Panc1 (cell line): ENCODE data around the gene MAP4K4. TPM values are rescaled to one million over a fixed set of nuclear protein-coding genes. Genes with fewer than 3 reads are reported as not detected.

Experiments
- ATAC-seq: fragments of 200-7000 bp; cut with Tn5 transposase; 2 replicates; pipeline ENCODE4 v1.9.1; 2020; ENCODE audit warnings: mild to moderate bottlenecking, moderate library complexity
- BruUV-seq: library from RNA; stranded (reverse); fragments of 400-500 nt; replicated peaks from 2 replicates; lab custom pipeline; 2021; lab: Mats Ljungman, UMichigan
- CTCF ChIA-PET: fragments of 300-600 bp; sonication (Branson Sonifier 250); formaldehyde crosslinking; loops from one replicate; lab custom pipeline; 2022; ENCODE audit warnings: antibody characterized with exemption; lab: Charles Lee
- POLR2A ChIA-PET: fragments of 300-600 bp; sonication (Branson Sonifier 250); formaldehyde crosslinking; loops from one replicate; lab custom pipeline; 2022; ENCODE audit warnings: antibody characterized with exemption; lab: Charles Lee
- DNase-seq: peaks from one replicate; pipeline ENCODE4 v3.0.0-alpha.2; 2010; ENCODE audit warnings: low read depth, low spot score
- H3K27ac ChIP-seq: 2 replicates; pipeline ENCODE4 v1.5.1; 2011; ENCODE audit warnings: mild to moderate bottlenecking, low read length, inconsistent platforms
- H3K27me3 ChIP-seq: fragments of 200-500 bp; sonication (Bioruptor generic); 2 replicates; pipeline ENCODE4 v1.6.0; 2014; ENCODE audit warnings: low read length, inconsistent platforms; ENCODE audit not compliant: control insufficient read depth, insufficient read depth
- H3K36me3 ChIP-seq: fragments of 200-500 bp; sonication (Bioruptor generic); 2 replicates; pipeline ENCODE4 v1.5.1; 2014; ENCODE audit warnings: inconsistent platforms, mild to moderate bottlenecking, low read length, moderate library complexity; ENCODE audit not compliant: control insufficient read depth, insufficient read depth
- H3K4me1 ChIP-seq: 2 replicates; pipeline ENCODE4 v1.5.1; 2011; ENCODE audit warnings: inconsistent platforms, mild to moderate bottlenecking, low read length, moderate library complexity; ENCODE audit not compliant: control insufficient read depth, insufficient read depth
- H3K4me3 ChIP-seq, 2 experiments: 2 replicates each; pipeline ENCODE4 v1.5.1; 2011 to 2012; ENCODE audit warnings: low read depth in 2 of 2, low read length in 2 of 2, mild to moderate bottlenecking in 2 of 2, inconsistent platforms in 1 of 2, moderate library complexity in 1 of 2
- H3K9me3 ChIP-seq: fragments of 200-500 bp; sonication (Bioruptor generic); 2 replicates; pipeline ENCODE4 v1.5.1; 2014; ENCODE audit warnings: low read depth, mild to moderate bottlenecking, inconsistent platforms, low read length, moderate library complexity; ENCODE audit not compliant: control insufficient read depth, insufficient read depth
- POLR2AphosphoS5 ChIP-seq: IDR thresholded peaks from 2 replicates; pipeline ENCODE4 v1.6.1; 2012; ENCODE audit warnings: mild to moderate bottlenecking, low read depth, low read length, moderate library complexity
- REST ChIP-seq, 2 experiments: IDR thresholded peaks; 2 replicates each; pipeline ENCODE4 v1.6.1; 2011 to 2012; ENCODE audit warnings: low read depth in 2 of 2, control low read depth in 1 of 2, low read length in 1 of 2, mild to moderate bottlenecking in 1 of 2, moderate library complexity in 1 of 2; ENCODE audit not compliant: insufficient read depth in 1 of 2
- SIN3A ChIP-seq: IDR thresholded peaks from 2 replicates; pipeline ENCODE4 v1.6.1; 2012; ENCODE audit warnings: low read depth, mild to moderate bottlenecking, low read length, moderate library complexity, borderline replicate concordance; ENCODE audit not compliant: insufficient read depth
- TCF7L2 ChIP-seq: IDR thresholded peaks from 2 replicates; pipeline ENCODE4 v1.6.1; 2011; ENCODE audit warnings: mild to moderate bottlenecking, low read depth, low read length, inconsistent platforms
- in situ Hi-C: cut with HindIII; loops from 2 replicates; pipeline ENCODE4 v1.10.0; 2016; ENCODE audit warnings: low sequenced_read_pairs, low pct_unique_long_range_greater_than_20kb
- intact Hi-C: fragments of 100-400 bp; cut with micrococcal nuclease; formaldehyde crosslinking; loops from one replicate; pipeline ENCODE4 v1.10.0; 2022; ENCODE audit not compliant: unreplicated experiment
- total RNA-seq: library from RNA; stranded (reverse); gene quantifications from one replicate; pipeline ENCODE4 v1.2.1, GENCODE V29; 2021; ENCODE audit not compliant: unreplicated experiment
- TF ChIP-seq, protein P1 (sequence below): fragments of 450-650 bp; IDR thresholded peaks from 2 replicates; pipeline ENCODE4 v1.5.1; 2017; ENCODE audit warnings: mild to moderate bottlenecking

Gene MAP4K4
- total RNA-seq, 1 experiment from 2014 or later, result 68.5 TPM

DNA sequence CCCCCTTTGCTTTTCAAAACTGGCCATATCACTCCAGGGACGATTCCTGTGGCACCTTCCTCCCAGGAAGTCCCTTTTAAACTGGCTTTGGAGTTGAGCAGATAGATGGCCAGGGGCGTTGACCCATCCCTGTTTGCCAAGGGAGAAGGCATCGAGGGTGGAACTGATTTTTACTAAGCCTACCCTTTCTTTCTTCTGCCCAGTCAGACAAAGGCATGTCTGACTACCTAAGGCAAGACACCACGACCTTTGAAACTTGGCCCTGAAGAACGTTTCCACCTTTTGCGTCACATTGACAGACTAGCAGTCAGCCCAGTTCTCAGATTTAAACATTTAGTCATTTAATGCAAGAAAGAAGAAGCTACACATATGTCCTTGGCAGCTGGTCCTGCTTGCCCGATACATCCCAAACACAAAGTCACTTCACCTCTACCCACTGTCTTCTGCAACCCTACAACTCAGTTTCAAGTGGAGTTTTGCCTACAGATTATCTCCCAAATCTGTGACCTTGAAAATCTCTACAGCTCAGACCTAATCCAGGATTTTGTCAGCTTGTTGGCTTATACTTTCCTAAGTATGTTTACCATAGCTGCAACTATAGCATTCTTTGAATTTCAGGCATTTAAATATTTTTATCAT, 192.1 kb downstream of the MAP4K4 start:
- ChIA-PET POLR2A (no interaction called here), CTCF (no interaction called here)
- ATAC-seq, result no peak
- in situ Hi-C loops (no loop called here), intact Hi-C loops (no loop called here)
- TF ChIP-seq POLR2AphosphoS5 (no peak), REST (IDR thresholded peaks at IDR 0.05; ENCODE audit: insufficient read depth in 1 of 2, low read depth in 2 of 2, low read length in 1 of 2) (no peak), TCF7L2 (no peak), SIN3A (no peak)
- TF ChIP-seq, protein P1, sequence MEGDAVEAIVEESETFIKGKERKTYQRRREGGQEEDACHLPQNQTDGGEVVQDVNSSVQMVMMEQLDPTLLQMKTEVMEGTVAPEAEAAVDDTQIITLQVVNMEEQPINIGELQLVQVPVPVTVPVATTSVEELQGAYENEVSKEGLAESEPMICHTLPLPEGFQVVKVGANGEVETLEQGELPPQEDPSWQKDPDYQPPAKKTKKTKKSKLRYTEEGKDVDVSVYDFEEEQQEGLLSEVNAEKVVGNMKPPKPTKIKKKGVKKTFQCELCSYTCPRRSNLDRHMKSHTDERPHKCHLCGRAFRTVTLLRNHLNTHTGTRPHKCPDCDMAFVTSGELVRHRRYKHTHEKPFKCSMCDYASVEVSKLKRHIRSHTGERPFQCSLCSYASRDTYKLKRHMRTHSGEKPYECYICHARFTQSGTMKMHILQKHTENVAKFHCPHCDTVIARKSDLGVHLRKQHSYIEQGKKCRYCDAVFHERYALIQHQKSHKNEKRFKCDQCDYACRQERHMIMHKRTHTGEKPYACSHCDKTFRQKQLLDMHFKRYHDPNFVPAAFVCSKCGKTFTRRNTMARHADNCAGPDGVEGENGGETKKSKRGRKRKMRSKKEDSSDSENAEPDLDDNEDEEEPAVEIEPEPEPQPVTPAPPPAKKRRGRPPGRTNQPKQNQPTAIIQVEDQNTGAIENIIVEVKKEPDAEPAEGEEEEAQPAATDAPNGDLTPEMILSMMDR, result no peak
- DNase-seq, result no peak
- H3K27me3 ChIP-seq, result no peaks in the 10 kb centered on the region
- H3K27ac ChIP-seq, result no peak overlapping the region
- no peaks in the 10 kb centered on the region for H3K9me3 ChIP-seq
- no peaks in the 10 kb centered on the region for H3K4me1 ChIP-seq
- no TSS peak for BruUV-seq
- no peak overlapping the region for H3K4me3 ChIP-seq
- H3K36me3 ChIP-seq, result 0 out of 2 replicates have a peak, but pooled peaks cover 2% of the 10 kb centered on the region

- ChIA-PET POLR2A (no interaction called here), CTCF (no interaction called here)
- TF ChIP-seq REST (IDR thresholded peaks at IDR 0.05; ENCODE audit: insufficient read depth in 1 of 2, low read depth in 2 of 2, low read length in 1 of 2), result no peak
- TF ChIP-seq, protein P1, result no peak
- TF ChIP-seq SIN3A, result no peak
- TF ChIP-seq TCF7L2, result no peak
- TF ChIP-seq POLR2AphosphoS5, result no peak
- no peaks in the 10 kb centered on the region for H3K9me3 ChIP-seq
- no peaks in the 10 kb centered on the region for H3K4me1 ChIP-seq
- ATAC-seq, result no peak
- in situ Hi-C loops, result no loop called here
- 0 out of 2 replicates have a peak, but pooled peaks cover 2% of the 10 kb centered on the region for H3K36me3 ChIP-seq
- H3K27me3 ChIP-seq, result no peaks in the 10 kb centered on the region
- H3K4me3 ChIP-seq, result no peak overlapping the region
- DNase-seq, result no peak
- no TSS peak for BruUV-seq
- intact Hi-C loops, result no loop called here
- H3K27ac ChIP-seq, result no peak overlapping the region
Observed at GRCh38 chr2:101892377-101892776, 194.9 kb downstream of the MAP4K4 start.
